K562 (cell line): ENCODE data around the gene ADSS2. TPM values are rescaled to one million over a fixed set of nuclear protein-coding genes. Genes with fewer than 3 reads are reported as not detected.

Source experiments
- ATF4 ChIP-seq: fragments of 450-650 bp; formaldehyde crosslinking; IDR thresholded peaks from 2 replicates; pipeline ENCODE4 v1.4.0; 2022; ENCODE audit warnings: mild to moderate bottlenecking, moderate library complexity
- CBFA2T3 ChIP-seq: fragments of 450-650 bp; IDR thresholded peaks from 2 replicates; pipeline ENCODE4 v1.6.1; 2017
- CEBPZ ChIP-seq: fragments of 150-350 bp; IDR thresholded peaks from 2 replicates; pipeline ENCODE4 v1.6.1; 2014; ENCODE audit warnings: low read depth, mild to moderate bottlenecking, low read length, borderline replicate concordance
- CTBP1 ChIP-seq: fragments of 450-650 bp; IDR thresholded peaks from 2 replicates; pipeline ENCODE4 v1.6.1; 2016; ENCODE audit warnings: borderline replicate concordance
- E2F8 ChIP-seq: fragments of 450-650 bp; IDR thresholded peaks from 2 replicates; pipeline ENCODE4 v1.7.1; 2018; ENCODE audit warnings: mild to moderate bottlenecking, low read depth; ENCODE audit not compliant: partially characterized antibody
- EP400 ChIP-seq: fragments of 450-650 bp; IDR thresholded peaks from 2 replicates; pipeline ENCODE4 v1.6.1; 2017; ENCODE audit warnings: antibody characterized with exemption, mild to moderate bottlenecking, moderate library complexity
- FOXA1 ChIP-seq: fragments of 450-650 bp; IDR thresholded peaks from 2 replicates; pipeline ENCODE4 v1.6.1; 2016; ENCODE audit warnings: mild to moderate bottlenecking, borderline replicate concordance
- HMBOX1 ChIP-seq: sonication (generic); IDR thresholded peaks from 2 replicates; pipeline ENCODE4 v1.6.1; 2016
- MECOM ChIP-seq: fragments of 250-450 bp; sonication (Bioruptor Pico); IDR thresholded peaks from 2 replicates; pipeline ENCODE4 v1.8.0; 2022; ENCODE audit warnings: inconsistent platforms
- MIER1 ChIP-seq: fragments of 450-650 bp; IDR thresholded peaks from 2 replicates; pipeline ENCODE4 v1.6.1; 2016; ENCODE audit warnings: antibody characterized with exemption, mild to moderate bottlenecking, low read depth
- MITF ChIP-seq: IDR thresholded peaks from 2 replicates; pipeline ENCODE4 v1.6.1; 2014; ENCODE audit warnings: antibody characterized with exemption
- RCOR1 ChIP-seq, 2 experiments: IDR thresholded peaks; 2 replicates each; pipeline ENCODE4 v1.6.1; 2012; ENCODE audit warnings: low read depth in 2 of 2, low read length in 2 of 2, borderline replicate concordance in 1 of 2, improper control_type of control experiment in 1 of 2
- TBP ChIP-seq: optimal IDR thresholded peaks from 2 replicates; pipeline ENCODE3; 2011; ENCODE audit warnings: low read depth, low read length, improper control_type of control experiment
- ZFX ChIP-seq: sonication (generic); formaldehyde crosslinking; IDR thresholded peaks from 2 replicates; pipeline ENCODE4 v1.8.0; 2022; ENCODE audit warnings: mild to moderate bottlenecking, missing genetic modification reagents, moderate library complexity
- ZNF398 ChIP-seq: fragments of 250-450 bp; sonication (Bioruptor Pico); IDR thresholded peaks from 2 replicates; pipeline ENCODE4 v1.8.0; 2021; ENCODE audit warnings: moderate library complexity, mild to moderate bottlenecking, inconsistent platforms
- ZNF436 ChIP-seq: fragments of 250-450, 450-650 bp; sonication (Bioruptor Pico); formaldehyde crosslinking; IDR thresholded peaks from 2 replicates; pipeline ENCODE4 v1.7.0; 2020; ENCODE audit warnings: mild to moderate bottlenecking
- ZNF57 ChIP-seq: fragments of 450-650 bp; formaldehyde crosslinking; IDR thresholded peaks from 2 replicates; pipeline ENCODE4 v1.4.0; 2020; ENCODE audit warnings: mild to moderate bottlenecking, moderate library complexity
- ZNF644 ChIP-seq: fragments of 200-800 bp; sonication (Bioruptor generic); IDR thresholded peaks from 2 replicates; pipeline ENCODE4 v1.6.1; 2016; ENCODE audit warnings: low read depth, missing genetic modification characterization, missing compliant biosample characterization
- polyA plus RNA-seq, 8 experiments: library from polyadenylated mRNA; depleted of rRNA in 4 of 8; stranded (reverse) in 5 of 8; unstranded in 3 of 8; fragments of >200 nt; fragmentation: Nextera tagmentation in 2 of 8; fragmentation: Illumina TruSeq in 1 of 8; extraction: Ambion mirVana in 2 of 8; extraction: Trizol in 1 of 8; gene quantifications; 2 replicates each; pipeline versions ENCODE4 v1.2.1 to v1.2.3, GENCODE V29; 2011 to 2014; ENCODE audit warnings: inconsistent platforms in 1 of 8, missing spikeins in 1 of 8
- total RNA-seq, 7 experiments: library from RNA; depleted of rRNA in 6 of 7; stranded (reverse); fragments of >200 nt in 6 of 7; fragmentation: Illumina TruSeq in 2 of 7; extraction: Trizol in 2 of 7; gene quantifications; 2 replicates each; pipeline versions ENCODE4 v1.2.1 to v1.2.3, GENCODE V29; 2011 to 2021; ENCODE audit warnings: low replicate concordance in 1 of 7

The ADSS2 gene
- total and polyA plus RNA-seq, 9 of the 15 experiments (the other 6 are each of a cell fraction or from before 2014, with no cell fraction given) = 8.8 to 63.8 (median 59.4) TPM

GRCh38 chr1:244451539-244451950 lies at the start of gene ADSS2 (continued):
- TF ChIP-seq CTBP1 = no peak
- peak; percentile 80; the same call in 1 of the 2 replicates for TF ChIP-seq EP400
- no peak for TF ChIP-seq ZNF644 (tag)
- peak; percentile 79 for TF ChIP-seq ZFX
- no peak for TF ChIP-seq E2F8
- TF ChIP-seq HMBOX1 = no peak
- TF ChIP-seq TBP = peak; percentile 85
- no peak for TF ChIP-seq RCOR1 (IDR thresholded peaks at IDR 0.05; ENCODE audit: borderline replicate concordance in 1 of 2, low read depth in 2 of 2, low read length in 2 of 2)
- 0 out of 2 replicates have a peak, but pooled peaks have one; percentile 51 for TF ChIP-seq ZNF57 (CRISPR knock-in tag)
- no peak for TF ChIP-seq MIER1
- TF ChIP-seq FOXA1 = no peak
- no peak for TF ChIP-seq ZNF436 (CRISPR knock-in tag)
- TF ChIP-seq MECOM (CRISPR knock-in tag) = no peak
- TF ChIP-seq MITF = peak; percentile 26; the same call in 1 of the 2 replicates
- no peak for TF ChIP-seq CBFA2T3
- no peak for TF ChIP-seq ZNF398 (CRISPR knock-in tag)
- no peak for TF ChIP-seq CEBPZ
- TF ChIP-seq ATF4 (CRISPR knock-in tag) = peak; percentile 53; the same call in 1 of the 2 replicates
